Activated CD8-positive, alpha-beta memory T cell treated with anti-CD3 and anti-CD28 coated beads, Interleukin-2, amount 50 U/mL, for 1 hour (primary cell): ENCODE results near the gene BLOC1S4.

Experiments used
- DNase-seq: peaks from one replicate; pipeline ENCODE4 v3.0.0-alpha.2; 2020; ENCODE audit errors: extremely low read depth

Gene BLOC1S4

DNA sequence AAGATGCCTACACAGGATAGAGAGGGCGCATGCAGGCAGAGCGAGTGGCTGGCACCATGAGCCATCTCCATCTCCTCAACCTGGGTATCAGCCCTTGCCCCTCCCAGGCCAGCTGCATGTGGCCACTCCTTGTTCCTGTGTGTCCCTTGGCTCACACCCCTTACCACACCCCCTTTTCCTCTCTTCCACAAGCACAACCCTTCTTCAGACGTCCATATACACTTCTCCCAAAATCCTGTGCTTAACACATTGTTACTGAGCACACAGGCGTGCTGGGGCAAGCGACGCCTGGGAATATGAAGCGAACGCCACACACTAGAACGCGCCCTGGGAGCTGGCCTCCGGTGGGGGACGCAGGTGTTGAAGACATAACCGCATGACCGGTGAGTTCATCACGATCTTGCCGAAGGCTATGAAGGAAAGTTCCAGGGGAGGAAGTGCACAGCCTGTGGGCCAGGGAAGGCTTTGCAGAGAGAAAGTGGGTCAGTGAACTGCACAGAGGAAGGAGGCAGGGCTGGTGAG, 47.4 kb downstream of the BLOC1S4 start:
- no peak for DNase-seq

- no peak for DNase-seq
Observed at GRCh38 chr4:6764976-6765620, 49.1 kb downstream of the BLOC1S4 start.

- no peak for DNase-seq
Observed at GRCh38 chr4:6765703-6766102, 49.7 kb downstream of the BLOC1S4 start.
